IMR-90 (cell line): ENCODE results near the gene SYTL1. TPM values are rescaled to one million over a fixed set of nuclear protein-coding genes. Genes with fewer than 3 reads are reported as not detected.

Experiments
- FOS ChIP-seq: fragments of 150-350 bp; IDR thresholded peaks from 2 replicates; pipeline ENCODE4 v1.6.1; 2016; ENCODE audit warnings: low read depth, low read length
- MAFK ChIP-seq: IDR thresholded peaks from 2 replicates; pipeline ENCODE4 v1.6.1; 2012; ENCODE audit warnings: low read depth, low read length, improper control_type of control experiment
- MAZ ChIP-seq: IDR thresholded peaks from 2 replicates; pipeline ENCODE4 v1.6.1; 2012; ENCODE audit warnings: low read depth, mild to moderate bottlenecking, low read length, improper control_type of control experiment, moderate library complexity, borderline replicate concordance
- NFE2L2 ChIP-seq: fragments of 150-350 bp; IDR thresholded peaks from 2 replicates; pipeline ENCODE4 v1.6.1; 2016; ENCODE audit warnings: low read depth, mild to moderate bottlenecking, low read length
- RCOR1 ChIP-seq: IDR thresholded peaks from 2 replicates; pipeline ENCODE4 v1.6.1; 2012; ENCODE audit warnings: mild to moderate bottlenecking, low read length, improper control_type of control experiment; ENCODE audit not compliant: insufficient replicate concordance
- SMC3 ChIP-seq: fragments of 150-350 bp; IDR thresholded peaks from 2 replicates; pipeline ENCODE4 v1.6.1; 2016; ENCODE audit warnings: low read depth, mild to moderate bottlenecking, antibody characterized with exemption, low read length, moderate library complexity
- polyA plus RNA-seq, 3 experiments: library from polyadenylated mRNA; depleted of rRNA; stranded (reverse); fragments of >200 nt; gene quantifications; 2 replicates each; pipeline ENCODE4 v1.2.3, GENCODE V29; 2012; ENCODE audit warnings: low replicate concordance in 1 of 3
- total RNA-seq: library from RNA; depleted of rRNA; stranded (reverse); fragments of >200 nt; gene quantifications from 2 replicates; pipeline ENCODE4 v1.2.3, GENCODE V29; 2012
- TF ChIP-seq, protein P1 (sequence below): fragments of 150-350 bp; IDR thresholded peaks from 2 replicates; pipeline ENCODE4 v1.6.1; 2017; ENCODE audit warnings: mild to moderate bottlenecking, antibody characterized with exemption, low read length, low read depth

Gene SYTL1
- total and polyA plus RNA-seq, 2 of the 4 experiments (the other 2 are of a cell fraction): 0.18 to 1.0 TPM

DNA sequence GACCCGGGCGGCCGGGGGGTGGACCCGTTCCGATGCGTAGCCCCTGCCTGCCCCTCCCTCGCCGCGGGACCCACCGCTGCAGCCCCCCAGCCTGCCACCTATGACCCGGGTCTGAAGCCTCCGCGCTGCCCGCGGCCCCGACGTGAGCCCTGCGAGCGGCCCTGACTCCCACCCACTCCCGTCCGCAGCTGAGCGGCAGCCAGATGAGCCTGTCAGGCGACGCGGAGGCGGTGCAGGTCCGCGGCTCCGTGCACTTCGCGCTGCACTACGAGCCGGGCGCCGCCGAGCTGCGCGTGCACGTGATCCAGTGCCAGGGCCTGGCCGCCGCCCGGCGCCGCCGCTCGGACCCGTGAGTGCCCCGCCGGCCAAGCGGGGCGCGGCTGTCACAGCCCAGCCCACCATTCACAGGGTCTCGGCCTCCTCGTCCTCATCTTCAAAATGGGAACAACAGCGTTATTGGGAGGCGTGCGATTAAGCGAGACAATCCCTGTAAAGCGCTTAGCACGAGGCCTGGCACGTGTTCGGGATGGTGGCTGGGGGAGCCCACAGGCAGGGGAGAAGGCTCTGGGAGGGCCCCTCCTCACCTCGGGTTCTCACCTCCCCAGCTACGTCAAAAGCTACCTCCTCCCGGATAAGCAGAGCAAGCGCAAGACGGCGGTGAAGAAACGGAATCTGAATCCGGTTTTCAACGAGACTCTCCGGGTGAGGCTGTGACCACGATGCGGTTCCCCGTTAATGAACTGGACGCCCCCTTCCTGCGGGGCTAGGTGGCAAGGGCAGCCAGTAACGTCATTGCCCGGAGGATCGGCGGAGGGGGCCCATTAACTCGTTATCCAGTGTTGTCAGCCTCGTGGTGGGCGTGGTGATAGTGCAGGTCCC is 8.2 kb downstream of the SYTL1 start (continued):
- TF ChIP-seq MAZ (no peak), RCOR1 (no peak), MAFK (no peak), NFE2L2 (no peak), SMC3 (no peak), FOS (no peak)
- TF ChIP-seq, protein P1, sequence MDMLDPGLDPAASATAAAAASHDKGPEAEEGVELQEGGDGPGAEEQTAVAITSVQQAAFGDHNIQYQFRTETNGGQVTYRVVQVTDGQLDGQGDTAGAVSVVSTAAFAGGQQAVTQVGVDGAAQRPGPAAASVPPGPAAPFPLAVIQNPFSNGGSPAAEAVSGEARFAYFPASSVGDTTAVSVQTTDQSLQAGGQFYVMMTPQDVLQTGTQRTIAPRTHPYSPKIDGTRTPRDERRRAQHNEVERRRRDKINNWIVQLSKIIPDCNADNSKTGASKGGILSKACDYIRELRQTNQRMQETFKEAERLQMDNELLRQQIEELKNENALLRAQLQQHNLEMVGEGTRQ: peak; percentile 53
